NCI-H748 (cell line): ENCODE results near the gene TMEM119.

Source experiments
- DNase-seq: peaks from one replicate; lab custom pipeline; 2025; ENCODE audit not compliant: unreplicated experiment; lab: John Stamatoyannopoulos, UW

Gene TMEM119

GRCh38 chr12:108616941-108617858, 19.3 kb upstream of the TMEM119 start:
- DNase-seq: no peak

GRCh38 chr12:108616359-108616758, 18.5 kb upstream of the TMEM119 start:
- no peak for DNase-seq

DNA sequence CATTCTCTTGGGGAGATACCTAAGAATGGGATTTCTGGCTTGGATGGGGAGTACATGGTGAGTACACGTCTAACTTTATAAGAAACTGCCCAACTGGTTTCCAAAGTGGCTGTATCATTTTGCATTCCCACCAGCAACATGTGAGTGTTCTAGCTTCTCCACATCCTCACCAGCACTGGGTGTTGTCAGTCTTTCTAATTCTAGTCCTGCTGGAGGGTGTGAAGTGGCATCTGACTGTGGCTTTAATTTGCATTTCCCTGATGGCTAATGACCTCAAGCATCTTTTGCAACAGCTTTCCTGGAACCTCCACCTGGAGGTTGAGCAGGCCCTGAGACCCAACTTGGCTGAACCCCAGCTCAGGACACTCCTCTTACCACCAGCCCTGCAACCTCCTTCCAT, 18.0 kb upstream of the TMEM119 start:
- no peak for DNase-seq

DNA sequence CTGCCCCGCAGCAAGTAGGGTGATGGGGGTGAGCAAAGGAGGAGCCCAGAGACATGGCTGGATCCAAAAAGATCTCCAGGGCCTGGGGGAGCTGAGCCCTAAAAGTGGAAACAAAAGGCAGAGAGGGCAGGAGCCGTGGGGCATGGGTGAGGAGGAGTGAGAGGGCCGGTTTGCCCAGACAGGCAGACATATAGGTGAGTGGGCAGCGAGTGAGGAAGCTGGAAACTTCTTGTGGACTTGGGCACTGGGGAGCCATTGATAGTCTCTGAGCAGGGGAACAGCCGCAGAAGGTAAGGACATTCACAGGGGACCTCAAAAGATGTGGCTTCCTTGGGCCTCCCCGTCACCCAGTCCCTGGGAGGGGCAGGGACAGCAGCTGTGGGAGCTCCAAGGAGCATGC, 16.8 kb upstream of the TMEM119 start:
- DNase-seq: no peak

GRCh38 chr12:108614041-108614440, 16.2 kb upstream of the TMEM119 start:
- DNase-seq: no peak

DNA sequence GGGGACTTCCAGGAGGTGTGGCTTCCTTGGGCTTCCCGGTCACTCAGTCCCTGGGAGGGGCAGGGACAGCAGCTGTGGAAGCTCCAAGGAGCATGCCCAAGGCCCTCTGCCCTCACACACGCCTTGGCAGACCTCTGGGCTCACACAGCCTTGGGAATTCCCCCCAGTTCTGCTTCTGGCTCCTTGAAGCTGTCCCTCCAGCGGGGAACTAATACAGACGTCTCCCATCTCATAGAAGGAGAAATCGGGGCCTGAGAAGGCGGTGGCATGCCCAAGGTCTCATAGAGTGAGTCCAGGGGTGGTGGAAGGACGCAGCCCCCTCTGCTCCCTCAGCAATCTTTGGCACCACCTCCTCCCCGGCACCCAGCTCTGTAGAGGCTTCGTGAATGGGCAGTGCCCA, 15.7 kb upstream of the TMEM119 start:
- no peak for DNase-seq

DNA sequence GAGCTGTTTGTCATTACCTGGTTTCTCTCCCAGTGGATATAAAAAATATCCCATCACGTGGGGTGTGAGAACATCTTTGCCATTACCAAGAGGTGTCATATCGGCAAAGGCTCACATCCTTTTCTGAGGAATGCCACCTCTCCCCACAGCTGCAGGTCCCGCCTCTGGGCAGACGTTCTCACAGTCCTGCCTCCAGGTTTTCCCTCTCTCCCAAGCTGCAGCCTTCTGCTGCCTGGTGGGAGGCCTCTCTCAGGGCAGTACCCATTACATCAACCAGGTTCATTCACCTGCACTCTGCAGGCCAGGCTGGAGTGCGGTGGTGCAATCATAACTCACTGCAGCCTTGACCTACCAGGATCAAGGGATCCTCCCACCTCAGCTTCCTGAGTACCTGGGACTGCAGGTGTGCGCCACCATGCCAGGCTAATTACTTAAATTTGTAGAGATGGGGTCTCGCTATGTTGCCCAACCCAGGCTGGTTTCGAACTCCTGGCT, 15.0 kb upstream of the TMEM119 start:
- DNase-seq: no peak

DNA sequence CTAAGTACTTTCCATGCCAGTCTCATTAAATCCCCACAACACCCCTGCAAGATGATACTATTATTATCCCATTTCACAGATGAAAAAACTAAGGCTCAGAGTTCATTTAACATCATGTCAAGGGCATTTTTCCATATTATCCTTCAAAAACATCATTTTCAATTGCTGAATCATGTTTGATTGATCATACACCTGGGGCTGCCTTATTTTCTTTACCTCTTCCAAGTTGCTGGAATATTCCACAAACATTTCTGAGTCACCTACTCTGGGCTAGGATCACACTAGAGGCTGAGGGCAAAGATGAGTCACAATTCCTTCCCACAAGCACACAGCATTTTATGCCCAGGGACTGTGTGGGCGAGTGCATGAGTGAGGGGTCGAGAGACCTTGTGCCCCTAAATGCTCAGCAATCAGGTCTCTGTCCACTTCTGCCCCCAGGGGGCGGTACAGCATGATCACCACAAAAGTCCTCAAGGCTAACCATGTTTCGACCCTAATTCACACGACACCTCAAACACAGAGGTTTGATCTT, 14.1 kb upstream of the TMEM119 start:
- peak; percentile 14 for DNase-seq

- no peak for DNase-seq
Observed at GRCh38 chr12:108610856-108611605, 13.1 kb upstream of the TMEM119 start.

DNA sequence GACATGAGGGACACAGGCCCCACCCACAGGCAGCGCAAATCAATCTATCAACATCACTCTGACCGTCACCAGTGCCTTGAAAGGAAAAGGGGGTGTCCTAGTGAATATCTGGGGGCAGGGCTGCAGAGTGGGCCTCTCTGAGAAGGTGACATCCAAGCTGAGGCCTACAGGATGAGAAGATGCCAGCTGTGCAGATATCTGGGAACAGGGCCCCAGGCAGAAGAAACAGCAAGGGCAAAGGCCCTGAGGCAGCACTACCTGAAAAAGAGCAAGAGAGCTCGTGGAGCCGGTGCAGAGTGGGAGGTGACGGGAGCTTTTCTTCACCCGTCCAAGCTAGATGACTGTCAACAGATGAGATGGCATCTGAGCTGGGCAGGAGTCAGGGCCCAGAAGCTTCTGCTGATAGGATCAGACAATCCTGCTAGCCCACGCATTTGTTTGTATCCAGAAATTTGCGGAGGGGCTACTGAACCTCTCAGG, 12.5 kb upstream of the TMEM119 start:
- DNase-seq: no peak

DNA sequence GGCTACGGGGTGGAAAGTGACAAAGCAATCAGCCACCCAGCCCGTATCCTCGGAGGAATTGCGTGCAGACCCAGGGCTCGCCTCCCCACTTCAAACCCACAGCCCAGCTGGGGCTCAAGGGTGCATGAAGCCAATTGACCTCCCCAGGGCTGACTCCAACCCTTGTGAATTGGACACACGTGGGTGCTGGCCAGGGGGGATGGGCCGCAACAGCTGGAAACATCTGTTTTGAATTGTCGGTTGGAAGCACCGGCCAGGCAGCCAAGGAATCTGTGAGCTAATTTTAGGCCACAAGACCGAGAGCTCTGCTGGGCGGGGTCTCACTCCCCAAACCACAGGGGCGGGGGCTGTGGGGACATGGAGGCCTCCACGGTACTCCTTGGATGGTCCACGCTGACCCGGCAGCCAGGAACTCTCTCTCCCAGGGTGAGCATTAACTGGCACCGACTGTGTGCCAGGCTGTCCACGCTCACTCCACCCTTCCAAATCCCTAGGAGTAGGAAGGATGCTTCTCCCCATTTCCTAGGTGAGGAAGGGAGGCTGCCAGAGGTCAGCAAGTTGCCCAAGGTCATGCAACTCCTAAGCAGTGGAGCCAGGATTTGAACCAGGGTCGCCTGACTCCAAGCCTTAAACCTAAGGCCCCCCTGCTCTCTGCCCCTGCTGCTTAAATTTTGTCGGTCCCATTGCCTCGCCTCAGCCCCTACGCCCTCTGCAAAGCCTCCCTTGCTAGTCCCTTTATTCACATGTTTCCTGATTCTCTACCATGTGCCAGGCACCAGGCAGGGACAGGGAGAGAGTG, 11.9 kb upstream of the TMEM119 start:
- no peak for DNase-seq

- no peak for DNase-seq
Observed at GRCh38 chr12:108608616-108609015, 10.7 kb upstream of the TMEM119 start.

GRCh38 chr12:108607981-108608600, 10.2 kb upstream of the TMEM119 start:
- DNase-seq: no peak

GRCh38 chr12:108606492-108606891, 8.6 kb upstream of the TMEM119 start:
- no peak for DNase-seq

GRCh38 chr12:108605690-108606406, 8.0 kb upstream of the TMEM119 start:
- DNase-seq: no peak

DNA sequence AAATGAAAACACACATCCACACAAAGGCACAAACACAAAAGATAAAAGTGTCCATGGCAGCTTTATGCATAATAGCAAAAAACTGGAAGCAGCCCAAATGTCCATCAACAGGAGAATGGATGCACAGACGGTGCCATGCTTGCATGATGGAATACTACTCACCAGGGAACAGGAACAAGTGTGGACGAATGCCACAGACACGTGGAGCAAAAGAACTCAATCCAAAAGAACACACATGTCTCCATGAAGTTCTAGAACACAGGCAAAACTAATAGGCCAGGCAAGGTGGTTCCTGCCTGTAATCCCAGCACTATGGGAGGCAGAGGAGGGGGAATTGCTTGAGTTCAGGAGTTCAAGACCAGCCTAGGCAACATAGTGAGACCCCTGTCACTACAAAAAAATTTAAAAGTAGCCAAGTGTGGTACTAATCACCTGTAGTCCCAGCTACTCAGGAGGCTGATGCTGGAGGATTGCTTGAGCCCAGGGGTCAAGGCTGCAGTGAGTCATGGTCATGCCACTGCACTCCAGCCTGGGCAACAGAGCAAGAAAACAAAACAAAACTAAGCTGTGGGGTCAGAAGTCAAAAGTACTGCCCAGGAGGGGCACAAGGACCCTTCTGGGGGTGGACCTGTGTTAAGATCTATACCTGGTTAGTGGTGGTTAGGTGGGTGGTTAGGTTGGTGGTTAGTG, 7.3 kb upstream of the TMEM119 start:
- no peak for DNase-seq

DNA sequence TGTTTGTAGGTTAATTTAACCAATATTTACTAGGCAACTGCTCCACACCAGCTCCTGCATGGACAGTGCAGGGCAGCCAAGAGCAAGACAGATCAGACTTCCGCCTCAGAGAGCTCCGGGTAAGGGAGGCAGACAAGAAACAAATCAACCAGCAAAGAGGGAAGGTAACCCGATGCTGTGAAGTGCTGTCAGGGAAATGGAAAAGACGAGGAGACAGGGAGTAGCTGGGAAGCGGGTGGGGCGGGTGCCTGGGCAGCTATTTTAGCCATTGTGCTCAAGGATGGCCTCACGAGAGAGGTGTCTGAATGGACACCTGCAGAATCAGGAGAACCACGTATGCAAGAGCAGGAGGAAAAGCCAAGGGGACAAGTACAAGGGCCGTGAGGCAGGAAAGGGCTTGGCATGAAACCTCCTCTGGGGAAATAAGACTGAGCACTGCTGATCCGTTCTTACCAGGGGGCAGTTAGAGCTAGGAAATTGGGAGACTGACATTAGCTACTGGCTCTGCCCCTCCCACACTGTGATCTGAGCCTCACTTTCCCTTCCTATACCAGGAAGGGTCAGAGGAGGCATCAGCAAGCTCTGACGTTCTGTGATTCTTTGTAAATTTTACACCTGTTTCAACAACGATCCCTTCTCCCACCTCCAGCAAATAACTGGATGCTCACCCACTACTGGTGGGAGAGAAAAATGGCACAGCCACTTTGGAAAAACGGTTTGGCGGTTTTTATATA, 6.5 kb upstream of the TMEM119 start:
- peak; percentile 42 for DNase-seq

DNA sequence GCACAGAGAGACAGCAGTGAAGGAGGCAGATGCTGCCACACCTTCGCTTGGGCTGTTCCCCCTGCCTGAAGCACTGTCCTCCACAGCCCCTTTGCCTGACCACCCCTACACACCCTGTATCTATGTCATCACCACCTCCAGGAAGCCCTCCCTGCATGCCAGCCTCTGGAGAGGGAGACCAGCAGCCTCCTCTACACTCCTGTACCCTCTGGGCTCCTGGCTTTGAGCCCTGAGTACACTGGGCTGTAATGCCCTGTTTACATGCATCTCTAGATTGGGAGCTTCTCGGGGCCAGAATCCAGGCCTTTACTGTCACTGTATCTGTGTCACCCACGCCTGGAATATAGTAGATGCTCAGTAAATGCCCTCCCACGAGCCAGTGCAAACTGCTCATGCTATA, 5.9 kb upstream of the TMEM119 start:
- no peak for DNase-seq
